ENCODE measurements around the gene IL1RAPL2.
"Not testable (repeated sequence)": the region's sequence is repeated elsewhere in the genome, so short reads cannot be mapped to it uniquely, and the experiment has no call there.

Gene IL1RAPL2

GRCh38 chrX:105725228-105725627, 1159.2 kb downstream of the IL1RAPL2 start:
- no peak for DNase-seq

DNA sequence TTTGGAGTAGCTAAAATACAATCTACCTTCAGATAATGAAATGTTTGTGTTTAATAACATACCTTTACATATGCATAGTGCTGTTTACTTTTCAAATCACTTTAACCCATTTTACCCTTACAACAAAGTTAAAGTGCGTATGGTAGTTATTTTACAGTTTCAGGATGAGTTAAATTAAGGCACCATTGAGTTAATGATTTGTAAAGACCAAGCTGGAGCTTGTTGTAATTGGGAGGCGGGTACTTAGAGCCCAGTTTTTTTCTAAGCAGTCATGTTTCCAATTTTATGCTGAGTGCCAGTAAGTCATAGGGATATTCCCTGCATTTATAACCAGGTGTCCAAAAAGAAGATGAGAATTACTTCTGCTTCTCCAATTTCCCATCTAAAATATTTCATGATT, 1172.2 kb downstream of the IL1RAPL2 start:
- DNase-seq, result no peak

GRCh38 chrX:105744291-105744690, 1178.3 kb downstream of the IL1RAPL2 start:
- no peak for DNase-seq

DNA sequence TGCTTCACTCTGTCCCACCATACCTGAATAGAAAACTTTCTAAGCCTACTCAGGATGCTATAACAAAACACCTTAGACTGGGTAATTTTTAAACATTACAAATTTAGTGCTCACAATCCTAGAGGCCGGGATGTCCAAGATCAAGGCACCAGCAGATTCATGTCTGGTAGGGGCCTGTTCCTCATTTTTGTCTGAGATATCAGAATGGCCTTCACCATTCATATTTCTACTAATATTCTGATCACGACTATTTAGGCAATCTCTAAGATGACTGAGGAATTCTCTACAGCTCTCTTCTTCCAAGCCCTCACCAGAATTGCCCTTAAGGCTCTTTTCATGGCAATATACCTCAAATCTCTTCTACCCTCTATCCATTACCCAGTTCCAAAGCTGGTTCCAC, 1178.9 kb downstream of the IL1RAPL2 start:
- no peak for DNase-seq

GRCh38 chrX:105745863-105746262, 1179.9 kb downstream of the IL1RAPL2 start:
- DNase-seq, result no peak

- no peak for DNase-seq
These were observed 1186.4 kb downstream of the IL1RAPL2 start for GRCh38 chrX:105752338-105752956.

DNA sequence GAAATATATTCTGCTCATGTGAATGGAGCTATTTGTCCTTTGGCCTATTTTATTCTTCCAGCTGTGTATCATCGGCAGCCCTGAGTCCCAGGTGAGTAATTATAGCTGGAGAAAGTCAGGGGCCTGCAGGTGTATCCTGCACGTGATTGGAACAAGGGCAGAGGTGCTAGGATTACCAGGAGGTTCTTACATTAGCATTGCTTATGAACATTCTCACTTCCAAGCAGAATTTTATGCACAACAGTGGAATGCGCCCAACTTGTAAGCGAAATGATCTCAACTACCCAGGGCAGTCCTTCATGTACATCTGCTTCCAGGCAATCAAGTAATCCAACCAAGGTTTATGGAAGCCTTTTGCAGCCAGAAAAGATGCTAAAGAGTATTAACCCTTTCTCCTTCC, 1187.4 kb downstream of the IL1RAPL2 start:
- no peak for DNase-seq

- DNase-seq, result no peak
These were observed 1188.4 kb downstream of the IL1RAPL2 start for GRCh38 chrX:105754286-105754964.

DNA sequence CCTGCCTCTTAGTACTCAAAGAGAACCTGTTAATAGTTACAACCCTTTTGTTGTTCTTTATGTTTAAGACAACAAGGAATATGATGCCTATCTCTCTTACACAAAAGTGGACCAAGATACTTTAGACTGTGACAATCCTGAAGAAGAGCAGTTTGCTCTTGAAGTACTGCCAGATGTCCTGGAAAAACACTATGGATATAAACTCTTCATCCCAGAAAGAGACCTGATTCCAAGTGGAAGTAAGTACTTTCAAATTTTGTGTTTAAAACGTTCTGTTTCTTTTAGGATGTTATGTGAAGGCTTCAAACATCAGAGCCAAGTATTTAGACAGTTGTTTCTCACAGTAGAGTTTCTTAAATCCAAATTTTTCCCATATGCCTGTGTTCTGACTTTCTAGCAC, 1189.1 kb downstream of the IL1RAPL2 start:
- no peak for DNase-seq

GRCh38 chrX:105758754-105759153, 1192.8 kb downstream of the IL1RAPL2 start:
- no peak for DNase-seq

- DNase-seq, result no peak
These were observed 1193.6 kb downstream of the IL1RAPL2 start for GRCh38 chrX:105759598-105759997.

DNA sequence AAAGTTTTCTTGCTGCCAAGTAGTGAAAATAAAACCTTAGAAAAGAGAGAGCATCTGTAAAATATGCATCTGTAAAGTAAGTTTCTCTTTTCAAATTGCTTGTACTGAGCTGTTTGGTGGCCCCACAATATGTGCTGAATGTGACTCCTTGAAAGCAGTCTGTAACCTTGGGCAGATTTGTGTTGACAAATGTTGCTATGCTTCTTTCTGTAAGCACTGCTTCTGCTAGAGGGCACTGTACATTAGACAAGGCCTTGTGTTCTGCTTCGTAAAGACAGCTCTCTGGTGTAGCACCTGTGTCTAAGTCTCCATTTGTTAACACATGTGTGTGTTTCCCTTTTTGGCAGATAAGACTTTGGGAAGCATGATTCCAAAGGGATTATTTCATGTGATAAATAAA, 1199.7 kb downstream of the IL1RAPL2 start:
- DNase-seq, result no peak

GRCh38 chrX:105773801-105774200, 1207.8 kb downstream of the IL1RAPL2 start:
- DNase-seq, result no peak

DNA sequence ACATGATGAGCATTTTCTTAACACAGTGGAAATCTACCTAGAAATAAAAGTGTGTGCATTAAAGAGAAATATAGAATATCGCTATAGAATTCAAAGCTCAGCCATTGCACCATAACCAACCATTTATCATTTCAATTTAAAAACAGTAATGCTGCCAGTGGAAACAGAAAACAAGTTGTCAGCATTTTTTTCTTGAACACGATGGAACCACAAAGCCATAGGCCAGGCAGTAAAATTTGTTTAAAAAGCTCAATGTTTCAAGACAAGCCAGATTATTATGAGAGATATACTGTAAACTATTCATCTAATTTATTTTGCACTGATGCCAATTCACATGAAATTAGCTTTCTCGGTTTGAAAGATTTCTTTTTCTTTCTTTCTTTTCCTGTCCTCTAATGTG, 1209.7 kb downstream of the IL1RAPL2 start:
- DNase-seq, result no peak

DNA sequence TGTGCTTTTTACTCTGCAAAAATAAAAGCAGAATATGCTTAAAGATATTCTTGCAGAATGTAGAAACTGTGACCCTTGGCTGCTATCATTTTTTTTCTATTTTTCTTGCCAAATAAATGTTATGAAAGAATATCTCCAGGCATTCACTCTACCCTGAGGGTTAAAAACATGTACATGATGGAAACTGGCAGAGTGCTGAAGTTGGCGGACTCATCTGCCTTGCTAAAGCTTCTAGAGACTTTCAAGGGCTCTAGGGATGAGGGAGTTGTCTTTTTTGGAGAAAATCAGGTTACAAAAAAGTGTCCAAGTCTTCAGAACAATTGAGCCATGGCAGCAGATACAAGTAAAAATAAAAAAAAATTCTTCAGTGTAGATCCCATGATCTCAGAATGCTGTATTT, 1215.8 kb downstream of the IL1RAPL2 start:
- no peak for DNase-seq

GRCh38 chrX:105796877-105797276, 1230.9 kb downstream of the IL1RAPL2 start:
- not testable (repeated sequence) for DNase-seq

DNA sequence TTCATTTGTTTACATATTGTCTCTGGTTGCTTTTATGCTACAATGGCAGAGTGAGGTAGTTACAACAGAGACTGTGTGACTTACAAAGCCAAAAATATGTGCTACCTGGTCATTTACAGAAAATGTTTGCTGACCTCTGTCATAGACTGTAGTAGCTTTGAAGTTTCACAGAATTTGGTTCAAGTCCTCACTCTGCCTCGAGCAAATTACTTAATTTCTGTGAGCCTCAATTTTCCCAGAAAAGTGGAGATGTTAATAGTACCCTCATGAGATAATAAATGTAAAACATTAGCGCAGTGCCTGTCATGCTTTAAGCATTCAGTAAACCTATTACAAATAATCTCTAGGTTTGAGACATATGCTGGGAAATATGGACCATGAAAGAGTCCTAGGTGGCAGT, 1237.9 kb downstream of the IL1RAPL2 start:
- no peak for DNase-seq

DNA sequence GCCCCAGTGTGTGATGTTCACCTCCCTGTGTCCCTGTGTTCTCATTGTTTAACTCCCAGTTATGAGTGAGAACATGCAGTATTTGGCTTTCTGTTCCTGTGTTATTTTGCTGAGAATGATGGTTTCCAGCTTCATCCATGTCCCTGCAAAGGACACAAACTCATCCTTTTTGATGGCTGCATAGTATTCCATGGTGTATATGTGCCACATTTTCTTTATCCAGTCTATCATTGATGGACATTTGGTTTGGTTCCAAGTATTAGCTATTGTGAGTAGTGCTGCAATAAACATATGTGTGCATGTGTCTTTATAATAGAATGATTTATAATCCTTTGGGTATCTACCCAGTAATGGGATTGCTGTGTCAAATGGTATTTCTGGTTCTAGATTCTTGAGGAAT, 1239.7 kb downstream of the IL1RAPL2 start:
- not testable (repeated sequence) for DNase-seq

DNA sequence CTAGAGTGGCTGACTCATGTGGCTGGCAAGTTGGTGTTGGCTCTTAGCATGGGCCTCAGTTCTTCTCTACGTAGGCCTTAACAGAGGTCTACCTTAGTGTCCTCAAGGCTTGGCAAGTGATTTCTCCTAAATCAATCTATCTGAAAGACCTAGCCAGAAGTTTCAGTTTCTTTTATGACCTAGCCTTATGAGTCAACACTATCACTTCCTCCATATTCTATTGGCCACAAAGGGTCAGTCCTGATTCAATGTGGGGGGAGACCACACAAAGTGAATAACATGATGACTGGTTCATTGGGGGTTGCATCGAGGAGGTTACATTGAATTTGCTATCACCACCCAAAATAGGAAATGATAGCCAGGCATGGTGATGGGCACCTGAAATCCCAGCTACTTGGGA, 1250.5 kb downstream of the IL1RAPL2 start:
- no peak for DNase-seq
